ENCODE data around the gene CLCN3.
"Not testable (repeated sequence)": the region's sequence is repeated elsewhere in the genome, so short reads cannot be mapped to it uniquely, and the experiment has no call there.

Gene CLCN3

DNA sequence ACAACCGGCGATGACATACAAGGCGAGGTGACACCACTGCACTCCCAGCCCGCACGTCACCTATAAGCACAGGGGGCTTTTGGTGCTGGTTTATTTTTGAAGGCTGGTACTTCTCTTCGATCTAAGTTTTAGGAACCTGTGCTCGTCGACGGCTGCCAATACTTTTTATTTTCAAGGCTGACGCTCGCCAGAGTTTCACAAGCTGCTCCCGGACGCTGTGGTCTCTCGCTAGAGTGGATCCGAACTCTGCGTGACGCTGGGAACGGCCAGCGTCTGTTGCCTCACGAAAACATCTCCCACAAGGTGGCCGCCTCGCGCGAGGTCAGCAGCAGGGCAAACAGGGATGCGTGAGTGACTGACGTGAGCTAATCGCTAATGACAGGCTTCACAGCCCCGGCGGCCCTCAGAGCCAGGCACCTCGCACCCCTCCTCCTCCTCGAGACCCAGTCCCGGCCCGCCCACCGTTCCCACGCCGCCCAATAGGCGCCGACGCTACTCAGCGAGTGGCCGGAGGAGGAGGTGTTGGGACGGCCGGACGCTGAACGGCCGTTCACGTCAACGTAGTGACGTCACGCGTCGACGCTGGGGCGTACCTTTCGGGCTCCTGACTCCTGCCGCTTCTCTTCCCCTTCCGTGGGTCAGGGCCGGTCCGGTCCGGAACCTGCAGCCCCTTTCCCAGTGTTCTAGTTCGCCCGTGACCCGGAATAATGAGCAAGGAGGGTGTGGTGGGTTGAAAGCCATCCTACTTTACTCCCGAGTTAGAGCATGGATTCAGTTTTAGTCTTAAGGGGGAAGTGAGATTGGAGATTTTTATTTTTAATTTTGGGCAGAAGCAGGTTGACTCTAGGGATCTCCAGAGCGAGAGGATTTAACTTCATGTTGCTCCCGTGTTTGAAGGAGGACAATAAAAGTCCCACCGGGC is at the start of gene CLCN3:
Gene CLCN3, plus strand, starts transcription at position 621 of the 922 bp plus-strand sequence. CDS start 15,351 bp downstream, outside the sequence.
- DNase-seq (ENCODE audit: extremely low spot score, insufficient read length, low read depth), result peak; percentile 89
- peak; percentile 99 for FAIRE-seq

DNA sequence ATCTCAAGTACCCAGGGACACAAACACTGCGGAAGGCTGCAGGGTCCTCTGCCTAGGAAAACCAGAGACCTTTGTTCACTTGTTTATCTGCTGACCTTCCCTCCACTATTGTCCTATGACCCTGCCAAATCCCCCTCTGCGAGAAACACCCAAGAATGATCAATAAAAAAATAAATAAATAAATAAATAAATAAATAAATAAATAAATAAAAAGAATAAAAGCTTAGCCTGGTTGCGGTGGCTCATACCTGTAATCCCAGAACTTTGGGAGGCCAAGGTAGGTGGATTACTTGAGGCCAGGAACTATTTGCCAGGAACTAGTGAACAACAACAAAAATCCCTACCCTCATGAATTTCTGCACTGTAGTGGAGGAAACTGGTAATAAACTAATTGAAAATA is 49.4 kb upstream of the CLCN3 start:
- DNase-seq (ENCODE audit: extremely low spot score, insufficient read length, low read depth); FAIRE-seq: not testable (repeated sequence)

DNA sequence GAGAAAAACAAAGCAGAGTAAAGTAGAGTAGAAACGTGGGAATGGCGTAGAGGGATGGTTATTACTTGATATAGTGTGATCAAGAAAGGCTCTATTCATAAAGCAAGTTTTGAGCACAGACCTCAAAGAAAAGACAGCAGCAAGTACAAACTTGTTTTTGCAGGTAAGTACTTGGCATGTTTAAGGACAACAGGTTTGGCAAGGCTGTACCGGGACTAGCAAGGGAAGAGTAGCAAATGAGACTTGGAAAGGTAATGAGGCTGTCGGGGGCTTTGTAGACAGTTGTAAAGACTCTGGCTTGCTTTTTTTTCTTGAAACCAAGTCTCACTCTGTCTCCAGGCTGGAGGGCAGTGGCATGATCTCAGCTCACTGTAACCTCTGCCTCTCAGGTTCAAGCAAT is 48.9 kb upstream of the CLCN3 start:
- FAIRE-seq (no peak), DNase-seq (ENCODE audit: extremely low spot score, insufficient read length, low read depth) (no peak)

DNA sequence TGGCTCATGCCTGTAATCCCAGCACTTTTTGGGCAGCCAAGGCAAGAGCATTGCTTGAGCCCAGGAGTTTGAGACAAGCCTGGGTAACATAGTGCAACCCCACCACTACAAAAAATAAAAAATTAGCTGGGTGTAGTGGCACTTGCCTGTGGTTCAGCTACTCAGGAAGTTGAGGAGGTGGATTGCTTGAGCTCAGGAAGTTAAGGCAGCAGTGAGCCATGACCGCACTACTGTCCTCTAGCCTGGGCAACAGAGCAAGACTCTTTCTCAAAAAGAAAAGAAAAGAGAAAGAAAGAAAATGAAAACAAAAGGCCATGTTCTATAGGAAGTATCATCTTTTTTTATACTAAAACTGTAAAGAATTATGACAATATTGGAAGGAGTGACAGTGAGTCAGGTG is 46.5 kb upstream of the CLCN3 start:
- DNase-seq (ENCODE audit: extremely low spot score, insufficient read length, low read depth) (no peak), FAIRE-seq (peak; percentile 67)

DNA sequence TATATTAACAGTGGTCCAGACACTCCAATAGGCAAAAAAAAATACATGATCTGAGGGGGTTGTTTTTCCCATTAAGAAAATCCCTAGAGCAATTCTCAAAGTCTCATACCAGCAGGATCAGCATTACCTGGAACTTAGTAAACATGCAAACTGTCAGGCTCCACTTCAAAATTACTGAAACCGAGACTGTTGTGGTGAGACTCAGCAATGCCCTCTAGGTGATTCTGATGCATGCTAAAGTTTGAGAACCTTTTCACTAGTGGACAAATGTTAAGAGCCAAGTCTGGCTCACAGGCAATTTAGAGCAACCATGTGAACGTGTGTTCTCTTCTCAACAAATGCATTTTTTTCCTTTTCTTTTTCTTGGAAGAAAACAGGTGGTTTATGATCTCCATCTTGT is 38.2 kb upstream of the CLCN3 start:
- no peak for DNase-seq (ENCODE audit: extremely low spot score, insufficient read length, low read depth)
- FAIRE-seq, result peak; percentile 68

DNA sequence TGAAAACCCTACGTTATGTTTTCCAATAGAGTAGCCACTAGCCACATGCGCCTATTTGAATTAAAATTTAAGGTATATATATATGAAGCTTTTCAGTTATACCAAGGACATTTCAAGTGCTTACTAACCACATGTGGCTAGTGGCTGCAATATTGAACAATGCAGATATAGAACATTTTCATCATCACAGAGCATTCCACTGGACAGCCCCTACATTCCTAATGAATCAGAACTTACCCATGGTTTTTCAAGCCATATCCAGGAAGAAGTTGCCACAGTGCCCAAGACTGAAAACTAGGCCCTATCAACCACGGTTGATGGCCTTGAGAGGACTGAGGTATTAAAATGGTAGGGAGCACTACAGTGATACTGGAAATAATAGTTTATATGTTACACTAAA is 37.7 kb upstream of the CLCN3 start:
- DNase-seq (ENCODE audit: extremely low spot score, insufficient read length, low read depth) (no peak), FAIRE-seq (no peak)

DNA sequence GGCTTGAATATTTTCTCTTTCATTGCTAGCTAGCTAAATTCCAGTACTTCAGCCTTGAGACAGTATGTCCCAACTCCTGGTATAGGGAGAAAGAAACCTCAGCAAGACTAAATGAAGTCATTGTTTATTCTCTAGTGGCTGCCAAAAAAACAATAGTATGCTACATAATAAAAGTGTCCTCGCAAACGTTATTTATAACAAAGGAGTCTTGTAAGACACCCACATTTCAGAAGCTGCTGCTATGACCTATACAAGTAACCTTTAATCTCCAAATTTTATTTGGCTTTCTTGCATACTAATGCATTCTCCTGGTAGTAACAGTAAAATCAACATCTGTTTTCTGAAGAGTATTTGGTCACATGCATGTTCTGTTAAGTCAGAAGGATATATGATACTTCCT is 36.8 kb upstream of the CLCN3 start:
- DNase-seq (ENCODE audit: extremely low spot score, insufficient read length, low read depth) (no peak), FAIRE-seq (no peak)

DNA sequence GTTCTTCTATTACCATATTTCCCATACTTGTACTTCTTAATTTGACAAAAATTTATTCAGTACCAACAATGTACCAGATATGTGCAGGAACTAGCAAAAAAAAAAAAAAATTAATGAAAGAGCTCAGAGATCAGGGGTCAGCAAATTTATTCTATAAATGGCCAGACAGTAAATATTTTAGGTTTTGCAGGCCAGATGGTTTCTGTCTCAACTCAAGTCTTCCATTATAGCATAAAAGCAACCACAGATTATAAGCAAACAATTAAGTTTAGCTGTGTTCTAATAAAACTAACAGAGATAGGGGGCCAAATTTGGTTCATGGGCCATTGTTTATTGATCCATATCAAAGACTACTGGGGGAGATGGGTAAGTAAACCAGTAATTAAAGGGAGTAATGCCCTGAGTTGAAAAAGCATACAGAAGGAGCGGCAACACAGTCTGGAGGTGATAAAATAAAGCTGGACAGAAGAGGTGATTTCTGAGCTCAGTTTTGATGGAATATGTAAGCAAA is 27.3 kb upstream of the CLCN3 start:
- no peak for DNase-seq (ENCODE audit: extremely low spot score, insufficient read length, low read depth)
- FAIRE-seq, result no peak

DNA sequence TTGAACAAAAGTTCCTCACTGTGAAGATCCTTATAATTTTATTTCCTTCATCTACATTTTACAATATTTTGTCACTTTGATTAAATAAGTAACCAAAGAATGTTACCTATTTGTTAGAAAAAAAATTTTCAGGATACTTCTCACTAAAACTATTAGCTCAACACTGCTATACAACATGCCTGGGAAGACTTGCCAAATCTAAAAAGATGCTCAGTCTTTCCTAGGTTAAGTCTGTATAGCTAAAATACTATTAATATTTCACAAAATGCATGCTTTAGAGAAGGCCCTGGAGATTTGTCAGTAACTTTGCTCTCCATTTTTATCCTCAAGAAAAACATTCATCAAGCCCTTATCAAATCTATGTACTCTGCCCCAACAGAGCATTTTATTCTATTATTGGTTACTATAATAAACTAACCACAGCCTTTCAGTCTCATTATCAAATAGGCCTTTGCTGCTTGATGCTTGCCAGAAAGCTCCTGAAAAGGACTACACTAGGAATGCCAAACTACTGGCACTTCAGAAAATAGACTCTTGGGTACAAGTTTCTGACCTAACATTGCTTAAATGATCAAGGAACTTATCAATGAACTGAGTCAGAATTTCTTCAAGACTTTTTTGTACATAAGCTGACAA is 25.7 kb upstream of the CLCN3 start:
- DNase-seq (ENCODE audit: extremely low spot score, insufficient read length, low read depth) (no peak), FAIRE-seq (no peak)

DNA sequence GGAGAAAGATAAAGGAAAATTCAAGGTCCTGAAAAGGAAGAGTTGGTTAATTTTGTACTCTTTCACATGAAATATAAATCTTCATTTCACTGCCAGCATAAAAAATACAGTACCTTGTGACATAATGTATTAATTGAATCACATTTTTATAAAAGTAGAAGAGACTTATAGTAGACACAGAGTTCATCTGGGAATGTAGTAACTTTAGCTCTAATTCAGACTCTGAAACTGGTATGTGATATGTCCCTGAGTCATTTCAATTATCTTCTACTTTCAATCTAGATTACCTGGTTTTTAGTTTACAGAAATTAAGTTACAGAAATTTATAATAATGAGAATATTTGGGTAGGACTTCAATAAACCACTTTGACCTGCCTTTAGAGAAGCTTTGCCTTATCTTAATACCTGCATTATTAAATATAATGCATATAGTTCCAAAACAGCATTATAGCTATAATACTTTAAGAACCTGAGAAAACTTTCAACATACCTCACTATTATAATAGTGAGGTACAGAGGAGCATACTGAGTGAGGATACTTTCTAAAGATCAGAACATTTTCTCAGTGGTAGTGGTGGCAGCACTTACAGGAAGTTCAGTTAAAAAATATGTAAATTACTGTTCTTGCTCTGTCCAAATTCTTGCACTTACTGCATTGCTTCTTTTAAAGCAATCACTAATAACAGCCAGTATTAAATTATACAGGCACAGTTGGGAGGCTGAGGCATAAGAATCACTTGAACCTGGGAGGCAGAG is 19.2 kb upstream of the CLCN3 start:
- no peak for DNase-seq (ENCODE audit: extremely low spot score, insufficient read length, low read depth)
- no peak for FAIRE-seq

DNA sequence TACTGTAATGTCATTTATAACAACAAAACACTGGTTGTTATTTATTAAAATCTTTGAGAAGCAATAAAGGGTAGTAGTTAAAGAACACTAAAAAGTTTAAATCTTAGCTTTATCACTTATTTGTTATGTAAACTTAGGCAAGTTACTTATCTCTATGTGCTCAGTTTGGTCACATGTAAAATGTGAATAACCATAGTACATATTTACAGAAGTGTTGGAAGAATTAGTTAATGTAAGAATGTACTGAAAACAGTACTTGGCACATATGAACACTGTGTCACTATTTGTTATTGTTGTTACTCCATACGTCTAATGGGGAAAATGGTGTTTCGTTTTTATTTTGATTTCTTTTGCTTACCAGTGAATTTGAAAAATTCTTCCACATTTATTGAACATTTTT is 17.1 kb upstream of the CLCN3 start:
- peak; percentile 38 for FAIRE-seq
- no peak for DNase-seq (ENCODE audit: extremely low spot score, insufficient read length, low read depth)

DNA sequence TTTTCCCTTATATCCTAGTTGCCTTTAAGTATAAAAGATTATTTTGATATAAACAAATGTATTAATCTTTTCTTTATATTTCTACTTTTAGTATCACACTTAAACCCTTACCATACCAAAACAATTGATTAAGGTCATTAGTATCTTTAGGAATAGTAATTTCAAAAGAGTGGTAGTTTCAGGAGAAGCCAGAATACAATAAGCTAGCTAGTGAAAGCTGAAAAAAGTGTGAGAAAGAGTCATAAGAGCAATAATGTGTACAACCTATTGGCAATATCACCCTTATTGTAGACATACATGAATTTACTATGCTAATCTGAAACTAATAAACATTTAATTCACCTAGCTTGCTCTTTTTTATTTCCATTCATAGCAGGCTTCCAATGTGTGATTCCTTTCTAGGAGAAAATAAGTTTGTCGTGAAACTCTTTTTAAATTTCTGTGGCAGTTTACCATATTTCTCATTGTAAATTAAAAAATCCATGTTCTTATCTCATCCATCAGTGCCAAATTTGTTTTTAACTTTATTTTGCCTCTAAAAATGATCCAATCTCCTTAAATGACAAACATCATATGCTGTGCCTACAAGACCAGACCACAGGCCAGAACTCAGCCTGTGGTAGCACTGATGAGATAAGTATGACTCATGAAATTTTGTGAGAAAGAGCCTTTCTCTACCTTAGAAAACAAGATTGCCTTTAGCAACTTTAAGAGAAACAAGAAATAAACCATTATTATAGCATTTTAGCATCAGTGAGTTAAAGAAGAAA is 16.1 kb upstream of the CLCN3 start:
- no peak for FAIRE-seq
- DNase-seq (ENCODE audit: extremely low spot score, insufficient read length, low read depth), result no peak

DNA sequence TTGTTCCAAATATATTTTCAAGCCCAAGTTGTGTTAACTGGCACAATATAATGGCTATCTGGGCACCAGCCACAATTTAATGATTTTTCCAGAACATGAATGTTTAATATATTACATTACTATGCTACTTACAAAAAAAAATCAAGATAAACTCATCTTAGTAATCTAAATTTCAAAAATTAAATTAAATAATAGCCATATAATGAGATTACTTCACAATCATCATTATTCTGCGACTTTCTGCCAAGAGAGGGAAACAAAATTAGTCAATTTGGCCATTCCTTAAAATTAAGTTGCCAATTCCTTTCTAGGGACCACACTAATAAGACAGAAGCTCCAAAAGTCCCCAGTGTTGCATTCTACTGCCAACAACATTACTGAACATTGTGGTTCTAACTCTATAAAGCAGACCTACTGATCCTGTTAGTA is 15.5 kb upstream of the CLCN3 start:
- DNase-seq (ENCODE audit: extremely low spot score, insufficient read length, low read depth), result no peak
- FAIRE-seq, result no peak

DNA sequence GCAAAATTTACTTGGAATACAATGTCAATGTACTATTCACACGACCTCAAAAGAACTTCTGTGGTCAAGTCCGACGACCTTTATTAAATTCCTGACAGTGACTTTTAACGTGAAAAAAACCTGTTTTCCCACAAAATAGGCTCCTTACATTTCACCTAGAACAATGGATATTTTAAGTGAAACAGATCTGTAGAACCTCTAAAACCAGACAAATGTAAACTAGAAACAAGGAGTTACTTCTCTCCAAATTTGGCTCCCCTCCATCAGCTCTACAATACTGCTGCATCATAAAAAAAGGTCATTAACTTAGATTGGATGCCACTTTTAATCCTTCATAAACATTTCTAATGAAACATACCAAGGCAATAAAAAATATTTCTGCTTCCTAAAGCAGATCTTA is 9.2 kb upstream of the CLCN3 start:
- DNase-seq (ENCODE audit: extremely low spot score, insufficient read length, low read depth) (no peak), FAIRE-seq (no peak)

DNA sequence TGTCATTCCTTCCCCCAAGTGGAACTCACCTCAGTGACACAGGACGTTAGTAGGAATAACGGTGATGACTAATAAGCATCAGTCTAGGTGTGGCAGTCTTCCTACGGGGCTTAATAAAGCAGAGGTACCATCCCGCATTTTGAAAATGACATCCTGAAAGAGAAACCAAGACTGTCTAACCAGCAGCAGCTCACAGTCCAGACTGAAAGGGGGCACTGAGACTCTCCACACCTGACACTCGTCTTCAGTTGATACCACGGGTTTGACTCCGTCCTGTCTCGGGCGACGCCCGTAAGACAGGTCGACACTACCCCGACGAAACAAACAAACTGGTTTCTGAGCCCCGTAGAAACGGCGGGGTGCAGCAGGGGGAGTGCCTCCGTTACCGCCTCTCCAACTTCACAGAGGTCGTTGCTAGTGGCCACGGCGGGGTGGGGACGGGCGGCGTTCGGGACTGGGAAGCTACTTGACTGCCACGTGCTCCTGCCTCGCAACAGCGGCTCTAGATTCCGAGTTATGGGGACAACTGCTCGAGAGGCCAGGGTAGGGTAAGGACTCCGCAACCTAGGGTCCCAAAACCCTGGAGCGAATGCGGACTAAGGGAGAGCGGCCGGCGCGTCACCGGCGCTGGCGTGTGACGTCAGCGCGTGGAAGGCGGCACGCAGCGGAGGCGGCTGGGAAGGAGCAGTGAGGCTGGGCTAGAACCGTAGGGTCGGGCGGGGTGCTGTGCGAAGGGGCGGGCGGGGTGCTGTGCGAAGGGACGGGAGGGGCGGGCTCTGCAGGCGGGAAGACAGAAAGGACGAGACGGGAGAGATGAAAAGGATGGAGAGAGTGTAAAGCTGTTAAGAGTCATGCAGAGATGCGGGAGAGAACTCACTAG is 8.1 kb upstream of the CLCN3 start, which contains the start of gene NEK1:
Gene NEK1, minus strand, starts transcription at position 593 of the 880 bp plus-strand sequence. CDS start 9,953 bp downstream, outside the sequence.
- DNase-seq (ENCODE audit: extremely low spot score, insufficient read length, low read depth) (peak; percentile 71), FAIRE-seq (peak; percentile 94)

DNA sequence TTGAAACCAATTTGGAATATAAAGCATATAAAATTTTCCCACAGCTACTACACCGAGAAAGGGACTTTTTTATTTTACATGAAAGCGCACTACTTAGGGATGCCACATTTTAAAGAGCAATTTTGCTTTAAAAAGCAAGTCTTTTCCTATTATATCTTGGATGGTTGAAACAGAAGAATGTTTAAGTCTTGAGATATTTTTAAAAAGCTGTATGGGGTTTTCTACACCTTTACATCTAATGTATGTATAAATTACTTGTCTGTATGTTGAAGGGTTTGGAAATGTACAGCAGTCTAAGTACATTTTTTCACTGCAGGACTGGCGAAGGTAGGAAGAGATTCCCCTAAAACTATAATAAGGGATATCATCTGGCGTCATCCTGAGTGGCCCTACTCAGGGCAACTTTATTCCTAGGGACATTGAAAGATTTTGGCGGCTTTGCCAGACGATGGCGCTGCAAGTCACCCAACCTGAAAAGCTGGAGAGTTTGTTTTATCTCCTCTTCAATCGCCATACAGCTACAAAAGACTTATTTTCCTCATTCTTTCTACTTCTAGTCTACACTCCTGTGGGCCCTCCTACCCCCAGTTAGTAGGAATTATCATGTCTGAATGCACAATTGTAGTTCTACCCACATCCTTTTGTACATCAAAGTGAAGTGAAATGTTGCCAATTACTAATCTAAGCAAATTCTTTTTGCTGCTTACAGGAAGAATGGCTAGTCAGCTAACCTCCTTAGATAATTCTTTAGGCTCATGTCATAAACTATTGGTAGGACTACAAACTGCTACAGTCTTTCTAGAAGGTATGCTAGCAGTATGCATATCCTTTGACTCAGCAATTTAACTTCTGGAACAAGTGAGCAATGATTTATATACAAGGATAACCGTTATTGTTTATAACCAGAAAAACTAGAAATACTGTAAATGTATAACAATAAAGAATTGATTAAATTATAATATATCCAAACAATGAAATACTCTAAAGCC is 7.2 kb upstream of the CLCN3 start:
- peak; percentile 85 for FAIRE-seq
- peak; percentile 18 for DNase-seq (ENCODE audit: extremely low spot score, insufficient read length, low read depth)

DNA sequence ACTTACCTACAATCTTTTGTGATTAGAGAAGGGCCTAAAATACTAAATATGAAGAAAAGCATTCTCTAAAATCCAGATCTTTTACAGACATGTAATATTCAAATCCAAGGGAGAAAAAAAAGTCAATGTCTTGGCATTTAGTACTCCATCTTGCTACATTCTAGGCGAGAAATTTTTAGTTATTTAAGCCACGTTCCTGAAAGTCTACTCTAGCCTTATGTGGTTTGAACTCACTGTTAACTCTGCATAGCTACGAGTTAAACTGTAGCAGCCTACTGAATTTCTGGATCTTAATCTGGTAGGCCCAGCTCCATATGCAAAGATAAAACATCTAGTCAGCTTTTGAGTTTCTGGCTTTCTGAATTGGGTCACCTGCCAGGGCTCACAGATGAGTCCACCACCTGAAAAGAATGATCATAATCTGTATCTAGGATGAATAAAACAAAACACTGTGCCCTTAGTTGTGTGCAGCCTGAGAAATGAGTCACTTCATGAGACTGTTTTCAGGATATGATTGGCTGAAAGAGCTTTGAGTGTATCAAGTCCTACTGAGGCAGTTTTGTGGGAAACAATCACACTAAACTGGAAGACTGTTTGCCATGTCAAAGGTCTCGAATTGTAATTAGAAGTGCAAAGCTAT is 4.8 kb upstream of the CLCN3 start:
- FAIRE-seq (no peak), DNase-seq (ENCODE audit: extremely low spot score, insufficient read length, low read depth) (no peak)

All from GM18507 (cell line).